HG03175 (cell line): Measurements from ENCODE around the gene KCNMA1.

Source experiments
- ATAC-seq: cut with Tn5 transposase; IDR thresholded peaks from one replicate; pipeline ENCODE4 v1.9.1; 2021; ENCODE audit warnings: mild to moderate bottlenecking, moderate library complexity; ENCODE audit not compliant: unreplicated experiment

The KCNMA1 gene

GRCh38 chr10:77231884-77232610 is 405.6 kb downstream of the KCNMA1 start:
- ATAC-seq: no peak

DNA sequence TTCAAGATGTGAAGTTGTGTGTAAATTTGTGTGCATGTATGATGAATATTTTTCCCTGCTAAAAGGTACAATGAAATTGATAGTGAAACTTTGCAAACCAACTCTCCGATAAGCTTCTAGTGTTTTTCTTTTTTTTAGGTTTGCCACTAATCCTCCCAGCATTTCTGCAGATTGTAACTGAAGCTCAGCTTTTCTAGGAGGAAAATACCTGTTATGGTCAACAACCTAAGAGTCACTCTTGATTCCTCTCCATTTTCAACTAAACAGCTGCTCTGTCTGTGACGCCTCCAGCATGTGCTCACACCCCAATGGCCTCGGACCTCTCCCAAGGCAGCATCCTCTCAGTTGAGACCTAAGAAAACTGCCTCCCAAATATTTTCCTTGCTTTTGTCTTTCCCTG is 406.2 kb downstream of the KCNMA1 start:
- ATAC-seq: no peak

GRCh38 chr10:77230194-77230593 is 407.4 kb downstream of the KCNMA1 start:
- no peak for ATAC-seq

DNA sequence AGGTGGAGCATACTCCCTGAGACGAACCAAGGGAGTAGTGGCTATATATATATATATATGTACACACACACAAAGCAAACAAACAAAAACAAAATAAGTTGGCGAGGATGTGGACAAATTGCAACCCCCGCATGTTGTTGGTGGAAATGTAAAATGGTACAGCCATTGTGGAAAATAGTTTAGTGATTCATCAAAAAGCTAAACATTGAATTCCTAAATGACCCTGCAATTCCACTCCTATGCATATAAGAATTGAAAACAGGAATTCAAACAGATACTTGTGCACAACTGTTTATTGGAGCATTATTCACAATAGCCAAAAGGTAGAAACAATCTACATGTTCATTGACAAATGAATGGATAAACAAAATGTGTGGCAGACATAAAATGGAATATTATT is 407.9 kb downstream of the KCNMA1 start:
- ATAC-seq: no peak

- ATAC-seq: no peak
These were observed 409.0 kb downstream of the KCNMA1 start for GRCh38 chr10:77228559-77228958.

DNA sequence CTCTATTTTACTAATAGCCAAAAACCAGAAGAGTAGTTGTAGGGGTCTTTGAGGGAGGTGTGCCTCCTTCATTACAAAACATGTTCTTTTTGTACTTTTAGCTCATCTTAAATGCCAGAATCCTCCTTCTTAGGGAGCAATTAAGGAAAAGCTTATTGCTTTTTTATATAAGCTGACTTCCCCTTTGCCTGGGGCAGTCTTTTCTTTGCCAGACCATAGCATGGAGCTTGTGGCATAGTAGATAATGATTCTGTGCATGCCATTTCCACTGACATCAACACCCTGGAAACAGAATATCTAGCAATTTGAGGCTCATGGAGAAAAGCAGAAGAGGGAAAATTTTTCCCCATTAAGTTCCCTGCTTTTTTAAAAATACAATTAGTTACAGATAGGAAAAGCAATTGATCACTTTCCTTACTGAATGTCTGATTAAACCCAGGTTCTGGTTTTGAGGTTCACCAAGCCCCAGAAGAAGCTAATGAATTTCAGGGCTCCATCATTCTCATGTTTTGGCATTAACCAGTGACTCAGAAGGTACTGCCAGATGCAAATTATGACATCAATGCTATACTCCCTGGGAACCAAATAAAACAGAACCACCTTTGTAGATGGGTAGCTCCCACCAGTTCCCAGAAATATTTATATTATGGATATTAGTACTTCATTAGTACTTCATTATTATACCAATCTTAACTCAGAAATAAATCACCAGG is 410.6 kb downstream of the KCNMA1 start:
- no peak for ATAC-seq

DNA sequence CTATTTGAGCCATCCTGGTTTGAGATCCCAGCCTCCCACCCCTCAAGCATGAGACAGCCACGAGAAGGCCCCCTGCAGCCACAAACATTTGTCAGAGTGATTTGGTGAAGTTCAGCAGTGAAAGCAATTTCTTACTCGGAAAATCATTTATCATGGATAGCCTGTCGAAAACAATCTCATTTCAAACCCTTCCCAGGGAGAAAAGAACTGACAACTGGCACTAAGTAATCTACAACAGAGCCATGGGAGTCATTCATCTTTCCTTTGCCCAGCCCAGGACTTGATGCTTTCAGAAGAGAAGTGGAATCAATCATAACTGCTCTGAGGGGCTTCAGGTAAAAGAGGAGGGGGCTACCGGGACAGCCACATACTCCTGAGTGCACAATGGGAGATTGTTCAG is 411.2 kb downstream of the KCNMA1 start:
- no peak for ATAC-seq

- no peak for ATAC-seq
These were observed 411.6 kb downstream of the KCNMA1 start for GRCh38 chr10:77226020-77226419.

GRCh38 chr10:77223526-77224460 is 413.8 kb downstream of the KCNMA1 start:
- ATAC-seq: no peak

GRCh38 chr10:77220150-77220549 is 417.5 kb downstream of the KCNMA1 start:
- ATAC-seq: no peak

- no peak for ATAC-seq
These were observed 418.6 kb downstream of the KCNMA1 start for GRCh38 chr10:77219046-77219445.

DNA sequence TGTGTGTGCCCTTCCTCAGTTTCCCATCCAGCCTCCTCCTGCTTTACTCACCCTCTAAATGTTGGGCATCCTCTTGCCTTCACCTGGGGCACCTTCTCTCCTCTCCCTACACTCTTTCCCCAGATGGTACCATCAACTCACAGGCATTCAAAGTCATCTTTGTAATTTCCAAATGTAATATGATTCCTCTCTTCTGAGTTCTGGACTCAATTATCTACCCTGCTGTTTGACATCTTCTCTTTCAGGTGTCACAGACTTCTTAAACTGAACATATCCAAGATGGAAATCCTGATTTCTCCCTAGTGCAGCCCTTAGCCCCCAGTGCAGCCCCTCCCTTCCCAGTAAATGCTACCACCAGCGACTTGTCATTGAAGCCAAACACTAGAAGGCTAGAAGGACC is 422.8 kb downstream of the KCNMA1 start:
- no peak for ATAC-seq

GRCh38 chr10:77212632-77213031 is 425.0 kb downstream of the KCNMA1 start:
- ATAC-seq: no peak

- ATAC-seq: no peak
These were observed 427.0 kb downstream of the KCNMA1 start for GRCh38 chr10:77210645-77211044.

- ATAC-seq: no peak
These were observed 428.8 kb downstream of the KCNMA1 start for GRCh38 chr10:77208684-77209256.

GRCh38 chr10:77207828-77208185 is 429.8 kb downstream of the KCNMA1 start:
- ATAC-seq: no peak

- ATAC-seq: no peak
These were observed 430.3 kb downstream of the KCNMA1 start for GRCh38 chr10:77207182-77207827.

DNA sequence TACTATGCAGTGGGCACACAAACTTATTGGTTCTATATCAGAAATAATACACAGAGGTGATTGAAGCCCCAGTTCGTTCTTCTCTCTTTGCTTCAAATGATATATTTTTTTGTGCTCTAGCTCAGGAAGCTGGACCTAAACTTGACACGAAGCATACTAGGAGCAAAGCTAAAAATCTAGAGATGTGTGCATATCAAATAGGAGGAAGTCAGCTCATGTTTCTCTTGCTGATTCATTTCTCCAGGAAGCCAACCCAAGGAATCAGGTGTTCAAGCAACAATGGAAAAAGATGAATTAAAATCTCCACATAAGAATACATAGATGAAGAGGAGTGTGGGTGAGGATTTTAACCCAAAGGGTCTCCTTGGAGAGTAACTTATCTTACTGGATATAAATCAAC is 432.5 kb downstream of the KCNMA1 start:
- no peak for ATAC-seq

- no peak for ATAC-seq
These were observed 433.4 kb downstream of the KCNMA1 start for GRCh38 chr10:77204171-77204570.

GRCh38 chr10:77202857-77203256 is 434.8 kb downstream of the KCNMA1 start:
- no peak for ATAC-seq
